Jurkat, Clone E6-1 (cell line): ENCODE data around the gene FAM83C.
A peak's percentile ranks its signal among the peaks of the same experiment; 100 is the strongest.

Experiments used
- DNase-seq: peaks from one replicate; pipeline ENCODE4 v3.0.0-alpha.2; 2011; ENCODE audit warnings: low read depth, low spot score
- H3K4me3 ChIP-seq: 2 replicates; pipeline ENCODE4 v1.5.1; 2011; ENCODE audit warnings: mild to moderate bottlenecking, low read length, control low read depth, moderate library complexity

Gene FAM83C

DNA sequence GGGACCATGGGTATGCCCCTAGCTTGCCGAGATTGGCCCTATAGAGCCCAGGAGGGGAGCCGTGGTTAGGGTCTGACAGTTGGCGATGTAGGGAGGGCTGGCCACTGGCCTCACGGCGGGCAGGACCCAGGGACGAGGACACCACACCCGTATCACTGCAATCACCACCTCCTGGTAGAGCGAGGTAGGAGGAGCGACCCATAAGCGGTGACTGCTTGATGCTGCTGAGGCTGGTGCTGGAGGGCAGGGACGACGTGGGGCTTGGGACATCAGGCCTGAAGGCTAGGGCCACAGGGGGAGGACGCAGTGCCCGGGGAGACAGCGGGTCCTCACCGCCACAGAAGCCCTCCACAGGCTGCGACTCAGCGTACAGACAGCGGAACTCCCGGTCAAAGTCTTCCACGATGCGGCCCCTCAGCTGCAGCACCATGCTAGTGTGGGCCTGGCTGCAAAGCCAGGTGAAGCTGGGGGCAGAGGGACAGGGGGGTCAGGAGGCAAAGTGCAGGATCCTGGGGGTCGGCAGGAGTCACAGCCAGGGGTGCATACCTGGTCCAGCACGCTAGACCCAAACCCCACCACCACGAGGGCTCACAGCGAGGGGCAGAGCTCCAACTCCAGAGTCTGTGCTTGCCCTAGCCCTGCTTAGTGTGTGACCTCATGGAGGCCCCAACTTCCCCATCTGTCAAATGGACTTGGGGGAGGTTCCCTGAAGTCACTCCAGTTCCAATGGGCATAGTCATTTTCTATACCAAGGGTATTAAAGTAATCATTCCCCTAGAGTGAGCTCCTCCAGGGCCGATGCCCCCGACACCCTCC lies 4.5 kb downstream of the FAM83C start:
- no peak overlapping the region for H3K4me3 ChIP-seq
- no peak for DNase-seq

DNA sequence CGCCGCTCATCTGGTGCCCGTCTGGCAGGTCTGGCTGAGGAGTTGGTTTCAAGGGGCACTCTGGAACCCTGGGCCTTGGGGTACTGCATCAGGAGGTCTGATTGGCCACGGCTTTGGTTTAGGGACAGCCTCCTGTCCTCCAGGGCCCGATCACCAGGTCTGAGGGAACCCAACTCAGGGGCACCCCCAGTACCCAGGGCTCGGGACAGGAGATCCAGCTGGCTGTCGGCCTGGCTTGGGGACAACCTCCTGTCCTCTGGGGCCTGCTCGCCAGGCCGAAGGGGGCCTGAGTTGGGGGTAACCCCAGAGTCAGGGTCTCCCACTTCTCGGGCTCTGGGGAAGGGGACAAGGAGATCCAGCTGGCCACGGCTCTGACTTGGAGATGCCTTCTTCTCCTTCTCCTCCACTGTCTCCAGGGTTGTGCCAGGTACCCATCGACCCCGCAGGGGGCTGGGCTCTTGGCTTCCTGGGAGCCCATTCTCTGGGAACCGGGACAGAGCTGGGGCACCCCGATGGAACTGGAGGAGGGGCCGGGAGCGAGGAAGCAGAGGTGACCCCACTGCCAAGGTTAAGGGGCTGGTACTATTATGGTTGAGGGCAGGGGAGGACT lies 5.2 kb downstream of the FAM83C start:
- DNase-seq: no peak
- H3K4me3 ChIP-seq: no peak overlapping the region

DNA sequence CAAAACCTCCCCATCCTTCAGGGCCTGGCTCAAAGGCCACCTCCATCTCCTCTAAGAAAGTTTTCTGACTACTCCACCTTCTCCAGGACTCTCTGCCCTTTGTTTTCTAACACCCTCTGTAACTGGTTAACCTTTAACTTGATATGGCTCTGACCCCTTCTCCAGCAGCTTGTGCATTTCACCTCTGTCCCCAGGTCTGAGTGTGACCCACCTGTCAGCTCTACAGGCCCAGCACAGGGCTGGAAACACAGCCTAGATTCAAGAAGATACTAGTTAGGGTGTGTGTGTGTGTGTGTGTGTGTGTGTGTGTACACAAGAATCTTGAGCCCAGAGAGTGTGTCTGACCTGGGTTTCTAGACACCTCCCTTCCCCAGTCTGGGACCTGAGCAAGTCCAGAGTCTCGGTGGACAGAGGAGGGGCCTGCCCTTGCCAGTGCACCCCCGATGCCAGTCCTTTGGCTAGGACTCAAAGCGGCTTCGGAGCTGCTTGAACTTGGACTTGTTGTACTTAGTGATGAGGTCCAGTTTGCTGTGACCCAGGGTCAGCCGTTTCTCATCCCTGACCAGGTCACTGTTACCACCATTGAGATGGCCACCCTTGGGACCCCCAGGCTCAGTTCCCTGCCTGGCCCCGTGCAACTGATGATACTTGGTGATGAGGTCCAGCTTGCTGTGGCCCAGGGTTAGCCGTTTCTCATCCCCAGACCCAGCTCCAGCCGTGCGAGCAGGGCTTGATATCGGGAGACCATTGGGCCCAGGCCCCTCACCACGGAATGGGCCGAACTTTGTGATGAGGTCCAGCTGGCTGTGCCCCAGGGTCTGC lies 5.9 kb downstream of the FAM83C start:
- DNase-seq: no peak
- no peak overlapping the region for H3K4me3 ChIP-seq

DNA sequence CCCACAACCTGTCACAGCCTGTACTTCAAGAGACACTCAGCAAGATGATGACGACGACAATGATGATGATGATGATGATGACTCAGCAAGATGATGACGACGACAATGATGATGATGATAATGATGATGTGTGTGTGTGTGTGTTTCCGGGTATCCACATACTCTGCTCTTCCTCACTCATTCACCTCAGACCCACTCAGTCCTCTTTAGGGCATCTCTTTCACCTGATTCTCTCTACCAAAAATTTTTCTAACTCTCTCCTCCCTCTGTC lies 6.5 kb downstream of the FAM83C start:
- H3K4me3 ChIP-seq: no peak overlapping the region
- DNase-seq: no peak

DNA sequence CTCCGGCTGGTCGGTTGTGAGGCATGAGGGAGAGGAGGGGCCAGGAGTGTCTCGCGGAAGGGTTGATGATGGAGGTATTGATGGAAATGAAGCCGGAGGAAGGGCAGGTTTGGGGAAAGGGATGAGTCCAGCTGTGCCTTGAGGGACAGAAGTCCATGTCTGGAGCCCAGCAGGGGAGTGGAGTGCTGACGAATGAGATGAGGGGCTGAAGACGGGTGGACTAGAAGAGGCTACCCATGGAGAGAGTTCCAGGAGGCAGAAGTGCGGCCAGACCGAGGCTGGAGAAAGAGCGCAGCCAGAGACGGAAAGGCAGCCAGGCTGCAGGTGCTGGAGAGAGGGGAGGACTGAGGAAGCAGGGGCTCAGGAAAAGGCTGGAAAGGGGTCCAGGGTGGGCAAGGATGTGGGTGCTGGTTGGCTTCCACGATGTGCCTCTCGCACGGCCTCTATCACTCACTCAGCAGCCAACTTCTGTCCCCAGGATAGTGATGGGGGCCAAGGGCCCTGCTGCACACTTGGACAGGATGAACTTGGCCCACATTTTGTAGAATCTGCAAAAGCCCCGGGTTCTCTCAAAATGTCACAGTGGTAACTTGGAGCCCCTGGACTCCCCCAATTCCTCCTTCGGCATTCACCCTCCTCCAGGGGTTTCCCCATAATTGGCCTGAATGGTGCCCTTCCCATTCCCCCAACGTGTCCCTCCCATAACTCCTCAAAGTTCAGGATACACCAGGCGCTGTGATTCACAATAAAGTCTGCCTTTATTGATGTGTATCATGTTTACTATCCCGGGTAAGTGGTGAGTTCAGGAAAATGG lies 7.0 kb downstream of the FAM83C start:
- peak overlapping the region; percentile 85 for H3K4me3 ChIP-seq
- no peak for DNase-seq

DNA sequence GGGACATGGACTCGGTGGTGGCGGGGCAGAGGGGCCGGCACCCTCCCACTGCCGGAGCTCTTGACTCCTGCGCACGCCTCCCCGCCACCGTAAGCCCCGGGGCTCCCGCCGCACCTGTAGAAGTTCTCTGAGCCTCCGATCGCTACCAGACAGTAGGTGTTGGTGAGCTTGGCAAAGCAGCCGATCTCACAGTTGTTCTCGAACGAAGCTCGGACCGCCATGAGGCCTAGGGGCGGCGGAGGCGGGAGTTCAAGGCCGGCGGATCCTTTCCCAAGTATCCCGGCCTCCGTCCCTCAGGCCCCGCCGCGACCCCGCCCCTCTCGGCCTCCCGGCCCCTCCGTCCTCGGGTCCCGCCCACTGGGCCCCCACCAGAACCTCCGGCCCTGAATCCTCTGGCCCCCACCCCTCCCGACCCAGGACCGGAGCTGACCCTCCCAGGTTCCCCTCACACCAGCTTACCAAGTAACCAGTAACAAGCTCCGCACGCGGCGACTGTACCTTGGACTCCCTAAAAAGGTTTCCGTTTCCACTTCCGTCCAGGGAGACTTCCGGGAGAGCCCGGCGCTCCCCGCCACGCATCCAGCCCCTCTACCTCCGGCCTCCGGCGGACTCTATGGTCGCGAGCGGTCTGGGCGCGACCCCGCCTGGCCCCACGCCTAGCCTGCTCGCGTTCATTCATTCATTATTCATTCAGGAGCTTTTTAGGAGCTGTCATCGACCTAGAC lies 7.8 kb downstream of the FAM83C start, which contains the start of gene EIF6:
TSS of gene EIF6 (minus strand) at position 506 of the 725 bp plus-strand sequence. CDS start at position 221, 285 bp downstream.
- peak within 1 kb of the TSS; percentile 85 for H3K4me3 ChIP-seq
- peak; percentile 72 for DNase-seq

DNA sequence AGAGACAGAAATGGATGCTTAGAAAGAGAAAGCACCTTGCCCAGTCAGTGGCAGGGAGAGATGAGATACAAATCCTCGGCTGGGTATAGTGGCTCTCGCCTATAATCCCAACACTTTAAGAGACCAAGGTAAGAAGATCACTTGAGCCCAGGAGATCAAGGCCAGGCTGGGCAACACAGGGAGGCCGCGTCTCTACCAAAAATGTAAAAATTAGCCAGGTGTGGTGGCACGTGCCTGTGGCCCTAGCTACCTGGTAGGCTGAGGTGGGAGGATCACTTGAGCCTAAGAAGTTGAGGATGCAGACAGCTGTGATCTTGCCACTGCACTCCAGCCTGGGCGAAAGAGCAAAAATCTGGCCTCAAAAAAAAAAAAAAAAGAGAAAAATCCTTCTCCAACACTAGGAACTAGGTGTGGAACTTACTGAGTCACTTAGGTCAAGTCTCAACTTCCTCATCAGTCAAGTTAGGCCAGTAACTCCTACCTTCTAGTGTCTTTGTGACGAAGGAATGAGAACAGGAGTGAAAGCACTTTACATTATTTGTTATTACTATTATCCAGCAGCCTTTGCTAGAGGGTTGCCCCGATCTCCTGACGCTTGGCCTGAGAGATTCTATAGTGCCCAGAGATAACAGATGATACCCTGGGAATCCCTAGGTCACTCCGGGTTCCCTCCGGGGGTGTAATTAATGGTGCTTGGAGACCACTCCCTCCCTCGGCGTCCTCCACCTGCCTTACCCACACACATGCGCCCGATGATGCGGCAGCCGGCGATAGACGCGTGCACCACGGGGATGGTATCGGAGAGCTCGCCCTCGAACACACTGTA lies 8.6 kb downstream of the FAM83C start:
- peak overlapping the region; percentile 85 for H3K4me3 ChIP-seq
- no peak for DNase-seq

DNA sequence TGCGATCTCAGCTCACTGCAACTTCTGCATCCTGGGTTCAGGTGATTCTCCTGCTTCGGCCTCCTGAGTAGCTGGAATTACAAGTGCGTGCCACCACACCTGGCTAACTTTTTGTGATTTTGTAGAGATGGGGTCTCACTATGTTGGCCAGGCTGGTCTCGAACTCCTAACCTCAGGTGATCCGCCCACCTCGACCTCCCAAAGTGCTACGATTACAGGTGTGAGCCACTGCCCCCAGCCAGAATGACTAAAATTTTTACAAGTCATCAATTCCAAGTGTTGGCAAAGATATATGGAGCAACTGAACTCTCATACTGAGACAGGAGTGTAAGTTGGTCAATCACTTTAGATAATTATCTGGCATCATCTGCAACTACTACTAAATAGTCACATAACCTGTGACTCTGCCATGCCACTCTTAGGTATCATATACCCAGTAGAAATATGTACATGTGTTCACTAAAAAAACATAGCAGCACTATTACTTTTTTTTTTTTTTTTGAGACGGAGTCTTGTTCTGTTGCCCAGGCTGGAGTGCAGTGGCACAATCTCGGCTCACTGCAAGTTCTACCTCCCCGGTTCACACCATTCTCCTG lies 10.6 kb downstream of the FAM83C start:
- H3K4me3 ChIP-seq: no peak overlapping the region
- no peak for DNase-seq

DNA sequence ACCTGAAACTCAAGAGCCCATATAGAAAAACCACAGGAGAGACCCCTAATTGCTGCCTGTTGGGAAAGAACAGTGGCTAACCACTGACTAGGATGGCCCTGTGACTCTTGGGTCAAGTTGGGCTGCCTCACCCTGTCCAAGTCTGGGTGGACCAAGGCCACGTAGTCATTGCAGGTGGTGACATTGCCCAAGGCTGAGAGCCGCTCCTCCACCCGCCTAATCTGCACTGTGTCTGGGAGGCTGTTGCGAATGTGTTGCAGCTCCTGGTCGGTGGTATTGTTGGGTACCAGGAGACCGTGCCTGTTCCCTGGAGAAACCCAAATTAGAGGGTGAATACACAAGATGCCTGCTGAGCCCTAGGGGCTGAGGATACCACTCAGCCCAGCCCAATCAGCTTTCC lies 11.7 kb downstream of the FAM83C start:
- DNase-seq: no peak
- H3K4me3 ChIP-seq: no peak overlapping the region

DNA sequence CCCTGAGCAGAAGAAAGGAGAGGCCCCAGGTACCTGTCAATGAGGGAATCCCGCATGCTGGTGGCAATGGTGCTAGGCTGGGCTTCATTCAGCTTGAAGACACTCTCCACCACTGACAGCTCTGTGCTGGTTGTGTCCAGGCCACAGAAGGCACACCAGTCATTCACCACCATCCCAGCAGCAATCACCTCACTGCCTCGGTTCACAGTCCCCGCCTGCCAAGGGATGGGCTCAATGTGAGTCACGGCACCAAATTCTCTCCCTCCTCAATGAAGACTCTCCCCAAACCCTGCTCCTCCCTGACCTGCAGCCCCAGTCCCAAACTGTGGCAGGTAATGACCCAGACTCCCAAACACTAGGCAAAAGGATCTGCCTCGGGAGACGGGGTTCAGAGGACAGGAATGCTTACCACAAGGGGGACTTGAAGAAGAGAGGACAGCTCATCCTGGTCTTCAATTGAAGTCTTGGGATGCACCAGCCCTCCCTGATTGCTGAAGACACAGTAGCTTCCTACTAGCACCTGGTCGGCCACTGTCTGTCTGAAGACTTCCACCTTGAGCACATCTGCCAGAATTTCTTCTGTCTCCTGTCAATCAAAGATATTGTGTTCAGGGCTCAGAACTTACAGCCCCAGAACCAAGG lies 12.6 kb downstream of the FAM83C start:
- no peak overlapping the region for H3K4me3 ChIP-seq

DNA sequence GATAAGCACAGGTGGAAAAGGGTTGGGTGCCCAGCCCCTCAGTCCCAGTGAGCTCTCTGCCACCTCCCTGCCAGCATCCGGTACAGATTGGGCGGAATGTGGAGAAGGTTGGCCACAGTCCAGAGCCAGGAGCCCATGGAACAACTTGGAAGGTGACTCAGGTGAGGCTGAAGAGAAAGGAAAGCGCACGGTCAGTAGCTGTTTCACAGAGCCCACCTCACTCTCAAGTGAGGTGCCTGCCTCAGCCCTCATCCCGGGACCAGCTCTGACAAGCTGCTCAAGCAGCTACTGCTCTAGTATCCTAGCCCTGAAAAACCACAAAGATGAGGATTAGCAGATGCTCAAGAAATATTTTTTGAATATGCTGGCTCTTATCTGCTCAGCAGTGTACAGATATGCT lies 13.2 kb downstream of the FAM83C start:
- H3K4me3 ChIP-seq: no peak overlapping the region
- DNase-seq: no peak

More for the DNA sequence above, 12.6 kb downstream of the FAM83C start:
- DNase-seq: no peak

DNA sequence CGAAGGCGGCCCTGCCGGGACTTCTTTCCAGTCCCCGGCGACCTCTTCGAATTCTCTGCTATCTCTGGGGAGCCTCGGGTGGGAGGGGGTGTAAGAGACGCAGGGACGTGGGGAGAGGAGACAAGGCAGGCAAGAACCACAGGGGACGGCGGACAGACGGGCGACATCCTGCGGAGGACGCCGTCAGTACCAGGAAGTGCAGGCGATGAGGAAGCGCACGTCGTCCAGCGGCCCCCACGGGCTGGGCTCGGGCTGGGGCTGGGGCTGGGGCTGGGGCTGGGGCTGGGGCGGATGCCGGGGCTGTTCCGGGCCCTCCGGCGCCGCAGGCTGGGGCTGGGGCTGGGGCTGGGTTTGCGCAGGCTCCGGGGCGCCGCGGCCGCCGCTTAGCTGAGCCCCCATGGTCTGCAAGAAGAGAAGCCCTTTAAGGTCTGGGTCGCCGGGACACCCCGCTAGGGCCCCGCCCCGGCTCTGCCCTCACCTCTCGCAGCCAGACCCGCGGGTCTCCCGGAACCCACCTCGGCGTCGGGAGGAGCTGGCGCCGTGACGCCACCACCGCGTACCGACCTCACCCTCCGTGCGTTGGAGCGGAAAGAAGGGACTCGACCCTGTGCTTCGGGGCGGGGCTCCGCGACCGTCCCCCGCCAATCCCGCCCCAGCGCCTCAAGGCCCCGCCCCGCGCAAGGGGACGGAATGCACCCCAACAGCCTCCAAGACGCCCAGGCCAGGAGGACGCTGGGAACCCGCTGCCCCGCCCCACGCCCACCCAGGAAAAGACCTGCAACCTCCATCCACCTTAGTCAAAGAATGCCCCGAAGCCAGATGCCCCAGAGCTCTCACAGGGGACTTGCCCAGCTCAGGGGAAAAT lies 14.5 kb downstream of the FAM83C start, which contains the start of gene MMP24OS:
TSS of gene MMP24OS (minus strand) at position 592 of the 865 bp plus-strand sequence. CDS start at position 399, 193 bp downstream.
- DNase-seq: peak; percentile 82
- H3K4me3 ChIP-seq: peak within 1 kb of the TSS; percentile 81

DNA sequence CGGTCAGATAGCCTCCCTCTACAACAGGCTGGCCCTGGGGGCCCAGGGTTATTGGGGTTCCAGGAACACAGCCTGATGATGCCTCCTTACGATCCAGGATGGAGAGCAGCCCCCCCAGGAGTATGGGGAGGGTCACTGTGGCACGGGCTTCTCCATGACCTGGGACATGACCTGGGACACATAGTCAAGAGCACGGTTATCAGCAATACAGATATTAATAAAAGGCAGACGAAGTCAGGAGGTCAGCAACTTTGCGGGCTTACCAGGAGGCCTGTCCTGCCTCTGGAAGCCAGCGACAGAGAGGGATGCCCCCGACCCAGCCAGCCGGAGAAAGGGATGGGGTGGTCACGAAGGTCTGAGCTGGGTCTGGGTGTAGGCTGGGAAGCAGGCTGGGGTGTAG lies 15.1 kb downstream of the FAM83C start:
- no peak for DNase-seq
- H3K4me3 ChIP-seq: peak overlapping the region; percentile 81

DNA sequence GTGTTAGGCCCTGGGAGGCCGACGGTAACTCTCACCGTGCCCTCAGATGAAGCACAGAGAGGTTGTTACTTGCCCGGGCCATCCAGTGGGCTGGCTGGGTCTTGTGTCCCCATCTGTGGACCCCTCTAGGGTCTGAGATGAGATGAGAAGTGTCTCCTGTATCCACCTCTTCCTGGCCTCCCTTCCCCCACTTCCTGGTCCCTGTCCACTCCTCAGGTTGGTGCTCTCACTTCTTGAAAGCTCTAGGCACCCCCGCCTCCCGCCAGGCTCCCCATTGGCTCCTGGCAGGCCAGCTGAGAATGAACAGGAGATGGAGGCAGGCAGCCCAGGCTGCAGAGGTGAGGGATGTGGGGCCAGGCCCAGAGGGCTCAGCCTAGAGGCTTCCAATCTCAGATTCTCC lies 15.8 kb downstream of the FAM83C start:
- no peak overlapping the region for H3K4me3 ChIP-seq
- DNase-seq: no peak

DNA sequence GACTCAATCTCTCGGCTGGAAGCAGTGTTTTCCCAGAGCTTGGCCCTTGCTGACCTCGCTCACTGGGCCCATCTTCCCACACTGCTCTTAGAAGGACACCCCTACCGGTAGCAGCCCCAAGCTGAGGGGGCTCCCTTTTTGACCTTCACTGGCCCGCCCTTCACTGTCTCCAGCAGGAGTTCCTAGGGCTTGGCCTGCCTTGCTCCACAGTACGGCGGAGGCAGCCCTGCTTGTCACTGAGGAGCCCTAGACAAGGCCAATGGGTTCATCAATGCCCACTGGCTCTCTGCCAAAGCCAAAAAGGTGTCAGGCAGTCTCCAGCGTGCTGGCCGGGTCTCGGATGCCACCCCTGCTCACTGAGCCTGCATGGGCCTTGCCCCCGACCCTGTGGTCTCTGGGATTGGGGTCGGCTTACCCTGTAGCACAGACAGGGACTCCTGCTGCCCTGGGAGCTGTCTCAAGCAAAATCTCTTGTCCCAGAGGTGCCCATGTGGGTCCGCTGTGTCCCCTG lies 16.4 kb downstream of the FAM83C start:
- no peak overlapping the region for H3K4me3 ChIP-seq
- no peak for DNase-seq
